ENCODE measurements around the gene WWP2. TPM values are rescaled to one million over a fixed set of nuclear protein-coding genes. Genes with fewer than 3 reads are reported as not detected.

WWP2 gene
- polyA plus RNA-seq, 10 donors, result 12.5 to 17.3 (median 15.3) TPM

DNA sequence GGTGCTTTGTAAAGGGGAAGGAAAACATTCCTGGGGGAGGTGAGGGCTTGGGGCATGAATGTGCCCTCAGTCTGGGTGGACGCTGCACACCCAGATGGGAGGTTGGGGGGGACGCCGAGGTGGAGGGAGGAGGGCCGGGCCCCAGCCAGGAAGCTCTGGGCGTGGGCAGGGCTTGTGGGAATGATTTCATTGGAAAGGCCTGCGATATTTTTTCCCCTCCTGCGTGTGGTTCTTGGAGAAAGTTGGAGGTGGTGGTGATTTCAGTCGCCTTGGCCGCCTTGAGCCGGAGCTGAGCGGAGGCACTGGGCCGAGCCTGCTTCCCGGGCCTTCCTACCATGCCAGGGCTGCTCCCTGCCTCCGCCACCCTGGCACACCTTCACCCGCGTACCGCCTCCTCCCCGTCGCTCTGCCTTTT is 162.7 kb downstream of the WWP2 start:
- DNase-seq, result peak; percentile 59 to 82 (median 74)

DNA sequence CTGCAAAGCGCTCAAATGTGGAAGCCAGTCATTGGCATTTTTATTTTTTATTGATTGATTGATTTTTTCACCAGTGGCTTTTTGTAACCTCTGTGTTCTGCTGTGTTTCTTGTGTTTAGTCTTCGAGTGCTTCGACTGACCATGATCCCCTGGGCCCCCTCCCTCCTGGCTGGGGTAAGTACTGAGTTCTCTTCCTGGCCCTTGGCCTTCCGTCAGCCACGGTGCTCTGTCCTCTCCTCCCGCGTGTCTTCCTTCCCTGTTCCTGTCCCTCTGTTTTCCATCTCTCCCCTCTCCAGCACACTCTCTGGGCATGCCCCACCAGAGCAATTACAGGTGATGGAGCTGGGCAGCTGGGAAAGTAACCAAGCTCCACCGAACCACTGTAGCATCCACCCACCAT is 163.2 kb downstream of the WWP2 start:
- peak in 1 of 3 donors; percentile 45 for DNase-seq

GRCh38 chr16:69926241-69926640 is 164.1 kb downstream of the WWP2 start:
- DNase-seq, result no peak

DNA sequence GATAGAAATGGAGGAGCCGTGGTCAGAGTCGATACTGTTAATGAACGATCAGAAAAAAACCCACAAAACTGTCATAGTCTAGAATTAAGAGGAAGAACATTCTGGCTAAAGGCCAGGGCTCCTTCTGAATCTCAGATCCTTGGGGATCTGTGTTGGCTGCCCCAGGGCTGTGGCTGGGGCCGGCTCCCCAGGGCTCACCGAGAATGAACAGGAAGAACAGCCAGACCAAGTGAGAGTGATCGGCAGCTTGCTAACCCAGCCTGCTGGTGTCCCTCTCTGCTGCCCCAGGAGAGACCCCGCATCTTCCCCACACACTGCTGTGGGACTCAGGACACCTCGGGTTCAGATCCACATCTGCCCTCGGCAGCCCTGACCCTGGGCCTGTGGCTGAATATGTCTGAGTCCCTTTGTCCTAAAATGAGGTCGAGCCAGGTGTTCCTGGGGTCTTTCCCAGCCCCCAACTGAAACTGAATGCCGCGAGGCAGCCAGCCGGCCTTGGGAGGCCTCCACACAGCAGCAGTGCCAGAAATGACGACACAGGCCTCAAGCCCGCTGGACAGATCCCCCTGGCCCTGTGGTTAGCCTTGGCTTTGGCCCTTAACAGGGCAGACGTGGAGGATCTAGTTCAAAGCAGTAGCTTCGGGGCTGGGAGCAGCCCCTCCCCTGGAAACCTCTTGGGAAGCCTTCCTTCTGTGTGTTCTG is 165.1 kb downstream of the WWP2 start:
- DNase-seq, result peak; percentile 43 to 85 (median 76)

- DNase-seq, result no peak
These were observed 166.8 kb downstream of the WWP2 start for GRCh38 chr16:69928856-69929400.

GRCh38 chr16:69929480-69929879 is 167.3 kb downstream of the WWP2 start:
- DNase-seq, result no peak

DNA sequence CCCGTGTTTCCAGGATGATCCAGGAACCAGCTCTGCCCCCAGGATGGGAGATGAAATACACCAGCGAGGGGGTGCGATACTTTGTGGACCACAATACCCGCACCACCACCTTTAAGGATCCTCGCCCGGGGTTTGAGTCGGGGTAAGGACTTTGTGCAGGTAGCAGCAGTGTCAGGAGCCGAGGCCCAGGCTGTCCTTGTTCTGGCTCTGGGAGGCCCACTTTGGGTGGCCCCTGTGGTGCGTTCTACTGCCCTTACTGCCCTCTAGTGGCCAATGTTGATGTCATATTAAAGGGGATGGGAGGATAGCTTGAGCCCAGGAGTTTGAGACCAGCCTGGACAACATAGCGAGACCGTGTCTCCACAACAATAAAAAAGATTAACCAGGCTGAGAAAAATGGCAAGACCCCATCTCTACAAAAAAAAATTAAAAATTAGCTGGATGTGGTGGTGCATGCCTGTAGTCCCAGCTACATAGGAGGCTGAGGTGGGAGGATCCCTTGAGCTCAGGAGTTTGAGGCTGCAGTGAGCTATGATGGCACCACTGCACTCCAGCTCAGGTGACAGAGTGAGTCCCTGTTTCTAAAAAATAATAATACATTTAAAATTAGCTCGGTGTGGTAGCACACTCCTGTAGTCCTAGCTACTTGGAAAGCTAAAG is 168.1 kb downstream of the WWP2 start:
- DNase-seq, result peak; percentile 45 to 74 (median 66)

DNA sequence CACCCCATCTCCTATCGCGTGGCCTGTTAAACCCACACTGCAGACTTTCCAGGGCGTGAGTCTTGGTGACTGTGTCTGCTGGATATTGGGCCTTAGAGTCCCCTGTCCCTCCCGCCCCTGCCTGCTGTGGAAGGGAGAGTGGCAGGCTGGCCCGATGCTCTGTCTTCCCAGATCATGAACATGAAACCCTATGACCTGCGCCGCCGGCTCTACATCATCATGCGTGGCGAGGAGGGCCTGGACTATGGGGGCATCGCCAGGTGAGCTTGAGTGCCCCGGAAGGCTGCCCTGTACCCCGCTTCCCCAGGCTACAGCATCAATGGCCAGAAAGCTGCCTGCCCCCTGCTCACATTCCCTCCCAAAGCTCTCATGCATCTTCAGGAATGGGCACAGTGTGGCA is 169.5 kb downstream of the WWP2 start:
- DNase-seq, result no peak

DNA sequence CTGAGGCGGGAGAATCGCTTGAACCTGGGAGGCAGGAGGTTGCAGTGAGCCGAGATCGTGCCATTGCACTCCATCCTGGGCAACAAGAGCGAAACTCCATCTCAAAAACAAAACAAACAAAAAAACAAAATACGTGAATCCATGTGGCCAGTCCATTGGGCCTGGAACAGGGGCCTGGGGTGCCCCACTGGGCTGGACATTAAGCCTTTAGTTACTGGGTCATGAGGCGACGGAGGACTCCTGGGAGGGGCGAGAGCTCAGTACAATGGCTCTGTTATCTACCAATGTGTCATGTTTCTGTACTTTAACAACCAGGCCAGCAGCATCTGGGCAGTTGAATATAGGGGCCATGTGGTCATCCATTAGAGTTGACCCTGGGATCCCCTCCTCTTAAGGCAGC is 170.1 kb downstream of the WWP2 start:
- DNase-seq, result no peak

GRCh38 chr16:69932691-69933392 is 170.7 kb downstream of the WWP2 start:
- DNase-seq, result no peak

DNA sequence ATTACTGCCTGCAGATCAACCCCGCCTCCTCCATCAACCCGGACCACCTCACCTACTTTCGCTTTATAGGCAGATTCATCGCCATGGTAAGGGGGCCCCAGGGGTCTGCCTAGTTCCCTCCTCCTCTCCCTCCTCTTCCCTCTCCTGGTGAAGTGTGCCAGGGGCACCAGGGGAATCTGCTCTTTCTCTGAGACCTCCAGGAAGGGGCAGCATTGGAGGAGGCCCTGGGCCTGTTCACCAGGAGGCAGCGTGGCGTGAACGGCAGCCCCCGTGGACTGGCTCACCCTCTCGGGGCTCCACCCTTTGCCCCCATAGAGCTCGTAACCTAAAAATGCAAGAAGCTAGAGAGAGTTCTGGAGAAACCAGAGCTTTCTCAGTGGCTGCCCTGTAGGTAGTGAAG is 171.9 kb downstream of the WWP2 start:
- DNase-seq, result no peak

DNA sequence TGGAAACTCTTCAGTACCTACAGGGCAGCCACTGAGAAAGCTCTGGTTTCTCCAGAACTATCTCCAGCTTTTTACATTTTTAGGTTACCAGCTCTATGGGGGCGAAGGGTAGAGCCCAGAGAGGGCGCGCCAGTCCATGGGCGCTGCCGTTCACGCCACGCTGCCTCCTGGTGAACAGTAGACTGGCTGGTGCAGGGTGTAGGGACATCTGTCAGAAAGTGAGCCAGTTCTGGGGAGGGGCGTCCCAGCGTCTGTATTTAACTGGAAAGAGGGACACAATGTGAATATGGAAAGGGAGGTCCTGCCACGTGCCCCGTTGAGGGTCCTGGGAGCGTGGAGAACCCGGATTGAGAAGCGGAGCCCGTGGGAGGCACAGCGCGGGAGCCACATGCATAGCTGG is 172.6 kb downstream of the WWP2 start:
- no peak for DNase-seq

- DNase-seq, result no peak
These were observed 173.2 kb downstream of the WWP2 start for GRCh38 chr16:69935278-69935711.

- DNase-seq, result no peak
These were observed 173.6 kb downstream of the WWP2 start for GRCh38 chr16:69935740-69936139.

- DNase-seq, result no peak
These were observed 174.1 kb downstream of the WWP2 start for GRCh38 chr16:69936252-69936651.

- DNase-seq, result no peak
These were observed 174.6 kb downstream of the WWP2 start for GRCh38 chr16:69936751-69937211.

DNA sequence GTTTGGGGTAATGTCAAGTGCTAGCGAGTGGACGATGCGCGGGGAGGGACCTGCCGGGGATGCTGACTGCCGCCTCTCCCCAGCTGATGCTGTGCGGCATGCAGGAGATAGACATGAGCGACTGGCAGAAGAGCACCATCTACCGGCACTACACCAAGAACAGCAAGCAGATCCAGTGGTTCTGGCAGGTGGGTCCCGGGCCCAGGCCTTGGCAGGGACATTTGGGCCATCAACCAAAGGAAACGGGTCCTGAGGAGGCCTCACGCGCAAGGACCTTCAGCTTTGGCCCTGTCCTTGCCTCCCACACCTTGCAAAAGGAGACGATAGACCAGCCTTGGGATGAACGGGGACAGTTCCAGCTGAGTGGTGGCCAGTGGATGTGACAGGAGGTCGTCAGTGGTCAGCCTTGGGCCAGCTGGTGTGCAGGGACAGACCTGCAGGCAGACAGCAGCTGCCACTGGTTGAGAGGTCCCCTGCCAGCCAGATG is 175.4 kb downstream of the WWP2 start:
- DNase-seq, result no peak

DNA sequence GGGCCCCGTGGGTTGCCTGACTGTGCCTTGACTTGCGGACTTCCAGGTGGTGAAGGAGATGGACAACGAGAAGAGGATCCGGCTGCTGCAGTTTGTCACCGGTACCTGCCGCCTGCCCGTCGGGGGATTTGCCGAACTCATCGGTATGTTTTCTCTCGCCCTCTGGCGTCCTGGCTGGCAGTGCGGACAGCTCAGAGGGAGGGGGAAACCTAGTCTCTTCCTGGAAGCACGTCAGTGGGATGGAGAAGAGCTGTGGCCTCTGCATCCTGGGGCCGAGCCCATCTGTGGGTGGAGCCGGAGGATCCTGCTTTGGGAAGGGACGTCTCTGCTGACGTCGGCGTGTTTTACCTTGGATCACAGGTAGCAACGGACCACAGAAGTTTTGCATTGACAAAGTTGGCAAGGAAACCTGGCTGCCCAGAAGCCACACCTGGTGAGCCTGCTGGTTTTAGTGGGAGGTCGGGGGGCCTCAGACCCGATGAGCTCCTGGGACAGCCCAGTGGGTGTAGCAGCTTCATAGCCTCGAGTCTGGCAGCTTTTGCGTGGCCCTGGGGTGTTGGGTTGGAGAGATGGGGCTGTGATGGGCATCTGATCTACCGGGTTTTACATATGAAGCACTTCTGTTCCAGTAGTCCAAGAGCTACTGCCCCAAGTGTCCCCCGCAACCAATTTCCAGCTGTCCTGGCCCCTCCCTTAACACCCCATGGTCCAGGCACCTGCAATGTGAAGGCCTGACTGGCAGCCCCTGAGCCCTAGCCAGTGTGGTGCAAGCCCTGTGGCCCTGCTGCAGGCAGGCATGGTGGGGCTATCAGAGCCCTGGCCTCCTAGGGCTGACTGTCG is 177.1 kb downstream of the WWP2 start:
- no peak for DNase-seq

DNA sequence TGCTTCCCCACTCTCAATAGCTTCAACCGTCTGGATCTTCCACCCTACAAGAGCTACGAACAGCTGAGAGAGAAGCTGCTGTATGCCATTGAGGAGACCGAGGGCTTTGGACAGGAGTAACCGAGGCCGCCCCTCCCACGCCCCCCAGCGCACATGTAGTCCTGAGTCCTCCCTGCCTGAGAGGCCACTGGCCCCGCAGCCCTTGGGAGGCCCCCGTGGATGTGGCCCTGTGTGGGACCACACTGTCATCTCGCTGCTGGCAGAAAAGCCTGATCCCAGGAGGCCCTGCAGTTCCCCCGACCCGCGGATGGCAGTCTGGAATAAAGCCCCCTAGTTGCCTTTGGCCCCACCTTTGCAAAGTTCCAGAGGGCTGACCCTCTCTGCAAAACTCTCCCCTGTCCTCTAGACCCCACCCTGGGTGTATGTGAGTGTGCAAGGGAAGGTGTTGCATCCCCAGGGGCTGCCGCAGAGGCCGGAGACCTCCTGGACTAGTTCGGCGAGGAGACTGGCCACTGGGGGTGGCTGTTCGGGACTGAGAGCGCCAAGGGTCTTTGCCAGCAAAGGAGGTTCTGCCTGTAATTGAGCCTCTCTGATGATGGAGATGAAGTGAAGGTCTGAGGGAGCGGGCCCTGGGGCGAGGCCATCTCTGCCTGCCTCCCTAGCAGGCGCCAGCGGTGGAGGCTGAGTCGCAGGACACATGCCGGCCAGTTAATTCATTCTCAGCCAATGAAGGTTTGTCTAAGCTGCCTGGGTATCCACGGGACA is 177.9 kb downstream of the WWP2 start:
- no peak for DNase-seq

DNA sequence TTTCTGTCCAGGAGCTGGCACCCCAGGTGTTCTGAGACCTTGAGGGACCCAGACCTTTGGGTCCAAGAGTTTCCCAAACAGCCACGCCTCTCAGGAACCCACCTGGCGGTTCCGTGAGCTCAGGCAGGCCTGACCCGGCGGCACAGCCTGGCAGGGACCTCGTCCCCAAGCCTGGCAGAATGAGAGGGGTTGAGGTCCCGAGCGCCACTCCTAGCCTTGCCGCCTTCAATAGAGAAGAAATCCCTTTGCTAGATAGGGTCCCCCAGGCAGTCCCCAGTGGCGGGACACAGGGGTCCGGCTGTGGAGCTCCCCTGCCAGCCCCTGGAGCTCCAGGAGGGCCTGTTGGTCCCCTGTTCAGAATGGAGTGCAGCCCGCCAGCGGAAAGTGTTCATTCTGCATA is 178.5 kb downstream of the WWP2 start:
- DNase-seq, result no peak
